HG03460 (cell line): ENCODE results near the gene NPEPL1.

ENCODE experiments used
- ATAC-seq: cut with Tn5 transposase; IDR thresholded peaks from one replicate; pipeline ENCODE4 v1.9.1; 2021; ENCODE audit not compliant: unreplicated experiment

NPEPL1 gene

GRCh38 chr20:58657986-58658385, 34.6 kb upstream of the NPEPL1 start:
- no peak for ATAC-seq

GRCh38 chr20:58658760-58659159, 33.8 kb upstream of the NPEPL1 start:
- ATAC-seq: no peak

- no peak for ATAC-seq
Measured at GRCh38 chr20:58659841-58660240, 32.8 kb upstream of the NPEPL1 start.

- ATAC-seq: no peak
Measured at GRCh38 chr20:58660855-58661597, 31.6 kb upstream of the NPEPL1 start.

GRCh38 chr20:58661598-58662473, 30.8 kb upstream of the NPEPL1 start:
- ATAC-seq: no peak

- ATAC-seq: no peak
Measured at GRCh38 chr20:58664331-58664730, 28.3 kb upstream of the NPEPL1 start.

GRCh38 chr20:58664883-58665282, 27.7 kb upstream of the NPEPL1 start:
- ATAC-seq: no peak

GRCh38 chr20:58665606-58666005, 27.0 kb upstream of the NPEPL1 start:
- ATAC-seq: no peak

- ATAC-seq: no peak
Measured at GRCh38 chr20:58666702-58667101, 25.9 kb upstream of the NPEPL1 start.

- ATAC-seq: no peak
Measured at GRCh38 chr20:58667975-58668374, 24.6 kb upstream of the NPEPL1 start.

GRCh38 chr20:58668901-58669286, 23.7 kb upstream of the NPEPL1 start:
- no peak for ATAC-seq

GRCh38 chr20:58669287-58670006, 23.2 kb upstream of the NPEPL1 start:
- ATAC-seq: peak; percentile 85

- no peak for ATAC-seq
Measured at GRCh38 chr20:58670102-58670501, 22.5 kb upstream of the NPEPL1 start.

- ATAC-seq: no peak
Measured at GRCh38 chr20:58670659-58671058, 21.9 kb upstream of the NPEPL1 start.

GRCh38 chr20:58673119-58673518, 19.5 kb upstream of the NPEPL1 start:
- ATAC-seq: no peak

GRCh38 chr20:58675146-58675584, 17.4 kb upstream of the NPEPL1 start:
- ATAC-seq: no peak

- ATAC-seq: no peak
Measured at GRCh38 chr20:58675641-58676040, 17.0 kb upstream of the NPEPL1 start.

- no peak for ATAC-seq
Measured at GRCh38 chr20:58676161-58676560, 16.4 kb upstream of the NPEPL1 start.

GRCh38 chr20:58677079-58677604, 15.5 kb upstream of the NPEPL1 start:
- no peak for ATAC-seq

- ATAC-seq: no peak
Measured at GRCh38 chr20:58677808-58678207, 14.8 kb upstream of the NPEPL1 start.

- no peak for ATAC-seq
Measured at GRCh38 chr20:58678806-58679205, 13.8 kb upstream of the NPEPL1 start.
